GM18867 (cell line): Measurements from ENCODE around the gene HAVCR1.
"Not testable (repeated sequence)": the region's sequence is repeated elsewhere in the genome, so short reads cannot be mapped to it uniquely, and the experiment has no call there.

Source experiments
- ATAC-seq: cut with Tn5 transposase; IDR thresholded peaks from one replicate; pipeline ENCODE4 v1.9.1; 2021; ENCODE audit warnings: mild to moderate bottlenecking, moderate library complexity; ENCODE audit not compliant: unreplicated experiment

The HAVCR1 gene

GRCh38 chr5:157059093-157059539 lies at the start of gene HAVCR1:
Gene HAVCR1, minus strand, starts transcription at chr5:157059116. Its CDS starts 1,173 bp downstream, at chr5:157057943.
- ATAC-seq: no peak

- no peak for ATAC-seq
These were observed 48.6 kb upstream of the HAVCR1 start for GRCh38 chr5:157107508-157107907.

- ATAC-seq: no peak
These were observed 47.9 kb upstream of the HAVCR1 start for GRCh38 chr5:157106630-157107461.

- peak; percentile 46 for ATAC-seq
These were observed 41.3 kb upstream of the HAVCR1 start for GRCh38 chr5:157100140-157100679.

- ATAC-seq: peak; percentile 78
These were observed 29.6 kb upstream of the HAVCR1 start for GRCh38 chr5:157088342-157088990.

GRCh38 chr5:157086751-157087359 lies 27.9 kb upstream of the HAVCR1 start:
- ATAC-seq: no peak

- no peak for ATAC-seq
These were observed 27.0 kb upstream of the HAVCR1 start for GRCh38 chr5:157085930-157086329.

- no peak for ATAC-seq
These were observed 21.4 kb upstream of the HAVCR1 start for GRCh38 chr5:157080286-157080685.

- no peak for ATAC-seq
These were observed 17.6 kb upstream of the HAVCR1 start for GRCh38 chr5:157076558-157076957.

- ATAC-seq: no peak
These were observed 13.6 kb upstream of the HAVCR1 start for GRCh38 chr5:157072508-157072907.

- ATAC-seq: no peak
These were observed 11.0 kb upstream of the HAVCR1 start for GRCh38 chr5:157069949-157070348.

GRCh38 chr5:157068785-157069184 lies 9.9 kb upstream of the HAVCR1 start:
- no peak for ATAC-seq

GRCh38 chr5:157068339-157068738 lies 9.4 kb upstream of the HAVCR1 start:
- no peak for ATAC-seq

GRCh38 chr5:157067005-157067404 lies 8.1 kb upstream of the HAVCR1 start:
- ATAC-seq: no peak

- ATAC-seq: no peak
These were observed 7.2 kb upstream of the HAVCR1 start for GRCh38 chr5:157066080-157066479.

- ATAC-seq: no peak
These were observed 5.0 kb upstream of the HAVCR1 start for GRCh38 chr5:157063776-157064430.

GRCh38 chr5:157059891-157060290 lies 975 bp upstream of the HAVCR1 start:
- no peak for ATAC-seq

- no peak for ATAC-seq
These were observed 1.2 kb downstream of the HAVCR1 start for GRCh38 chr5:157057459-157058370.

- ATAC-seq: not testable (repeated sequence)
These were observed 2.1 kb downstream of the HAVCR1 start for GRCh38 chr5:157056848-157057247.
